ENCODE measurements around the gene WDFY4.

Gene WDFY4

GRCh38 chr10:48704156-48704555 is 19.5 kb downstream of the WDFY4 start:
- DNase-seq (ENCODE audit: insufficient read length, low spot score) (no peak), FAIRE-seq (no peak)

GRCh38 chr10:48705401-48705938 is 20.8 kb downstream of the WDFY4 start:
- no peak for FAIRE-seq
- no peak for DNase-seq (ENCODE audit: insufficient read length, low spot score)

GRCh38 chr10:48707472-48707871 is 22.8 kb downstream of the WDFY4 start:
- no peak for DNase-seq (ENCODE audit: insufficient read length, low spot score)

GRCh38 chr10:48708144-48708543 is 23.5 kb downstream of the WDFY4 start:
- no peak for DNase-seq (ENCODE audit: insufficient read length, low spot score)
- no peak for FAIRE-seq

More at GRCh38 chr10:48707472-48707871, 22.8 kb downstream of the WDFY4 start:
- no peak for FAIRE-seq

GRCh38 chr10:48710647-48711275 is 26.1 kb downstream of the WDFY4 start:
- no peak for FAIRE-seq
- DNase-seq (ENCODE audit: insufficient read length, low spot score): no peak

GRCh38 chr10:48711830-48712229 is 27.2 kb downstream of the WDFY4 start:
- DNase-seq (ENCODE audit: insufficient read length, low spot score) (no peak), FAIRE-seq (no peak)

- no peak for FAIRE-seq
- DNase-seq (ENCODE audit: insufficient read length, low spot score): no peak
These were observed 29.4 kb downstream of the WDFY4 start for GRCh38 chr10:48714088-48714487.

- no peak for FAIRE-seq
These were observed 31.7 kb downstream of the WDFY4 start for GRCh38 chr10:48716416-48716815.

GRCh38 chr10:48720611-48721010 is 35.9 kb downstream of the WDFY4 start:
- no peak for FAIRE-seq
- no peak for DNase-seq (ENCODE audit: insufficient read length, low spot score)

More at GRCh38 chr10:48716416-48716815, 31.7 kb downstream of the WDFY4 start:
- no peak for DNase-seq (ENCODE audit: insufficient read length, low spot score)

- no peak for FAIRE-seq
- no peak for DNase-seq (ENCODE audit: insufficient read length, low spot score)
These were observed 37.8 kb downstream of the WDFY4 start for GRCh38 chr10:48722153-48723145.

GRCh38 chr10:48724127-48724526 is 39.5 kb downstream of the WDFY4 start:
- DNase-seq (ENCODE audit: insufficient read length, low spot score): no peak
- no peak for FAIRE-seq

- DNase-seq (ENCODE audit: insufficient read length, low spot score) (no peak), FAIRE-seq (no peak)
These were observed 41.0 kb downstream of the WDFY4 start for GRCh38 chr10:48725708-48726107.

- FAIRE-seq: no peak
- no peak for DNase-seq (ENCODE audit: insufficient read length, low spot score)
These were observed 43.2 kb downstream of the WDFY4 start for GRCh38 chr10:48727866-48728265.

- DNase-seq (ENCODE audit: insufficient read length, low spot score): no peak
- FAIRE-seq: no peak
These were observed 44.5 kb downstream of the WDFY4 start for GRCh38 chr10:48729222-48729621.

- no peak for DNase-seq (ENCODE audit: insufficient read length, low spot score)
- no peak for FAIRE-seq
These were observed 45.3 kb downstream of the WDFY4 start for GRCh38 chr10:48729941-48730457.

- DNase-seq (ENCODE audit: insufficient read length, low spot score) (no peak), FAIRE-seq (no peak)
These were observed 46.5 kb downstream of the WDFY4 start for GRCh38 chr10:48731141-48731540.

- DNase-seq (ENCODE audit: insufficient read length, low spot score): no peak
These were observed 47.0 kb downstream of the WDFY4 start for GRCh38 chr10:48731654-48732053.

GRCh38 chr10:48733329-48733728 is 48.7 kb downstream of the WDFY4 start:
- FAIRE-seq (no peak), DNase-seq (ENCODE audit: insufficient read length, low spot score) (no peak)

More at GRCh38 chr10:48731654-48732053, 47.0 kb downstream of the WDFY4 start:
- no peak for FAIRE-seq

GRCh38 chr10:48735836-48736390 is 51.2 kb downstream of the WDFY4 start:
- no peak for DNase-seq (ENCODE audit: insufficient read length, low spot score)
- FAIRE-seq: no peak

- no peak for FAIRE-seq
- DNase-seq (ENCODE audit: insufficient read length, low spot score): no peak
These were observed 51.9 kb downstream of the WDFY4 start for GRCh38 chr10:48736596-48736995.

GRCh38 chr10:48737886-48738285 is 53.2 kb downstream of the WDFY4 start:
- FAIRE-seq (no peak), DNase-seq (ENCODE audit: insufficient read length, low spot score) (no peak)

Measured in HTR-8/SVneo (cell line).